ENCODE data around the gene PLAC8L1.
"Not testable (repeated sequence)": the region's sequence is repeated elsewhere in the genome, so short reads cannot be mapped to it uniquely, and the experiment has no call there.

Gene PLAC8L1

GRCh38 chr5:146105477-146105876 is at the start of gene PLAC8L1:
PLAC8L1 (minus strand) TSS chr5:146105577; CDS start chr5:146104311, 1,266 bp downstream.
- DNase-seq: no peak

- DNase-seq: no peak
Observed at GRCh38 chr5:146151970-146152369, 46.6 kb upstream of the PLAC8L1 start.

GRCh38 chr5:146137967-146138403 is 32.6 kb upstream of the PLAC8L1 start:
- no peak for DNase-seq

GRCh38 chr5:146130440-146131045 is 25.2 kb upstream of the PLAC8L1 start:
- peak; percentile 20 for DNase-seq

GRCh38 chr5:146126068-146126467 is 20.7 kb upstream of the PLAC8L1 start:
- no peak for DNase-seq

- DNase-seq: no peak
Observed at GRCh38 chr5:146124580-146124979, 19.2 kb upstream of the PLAC8L1 start.

DNA sequence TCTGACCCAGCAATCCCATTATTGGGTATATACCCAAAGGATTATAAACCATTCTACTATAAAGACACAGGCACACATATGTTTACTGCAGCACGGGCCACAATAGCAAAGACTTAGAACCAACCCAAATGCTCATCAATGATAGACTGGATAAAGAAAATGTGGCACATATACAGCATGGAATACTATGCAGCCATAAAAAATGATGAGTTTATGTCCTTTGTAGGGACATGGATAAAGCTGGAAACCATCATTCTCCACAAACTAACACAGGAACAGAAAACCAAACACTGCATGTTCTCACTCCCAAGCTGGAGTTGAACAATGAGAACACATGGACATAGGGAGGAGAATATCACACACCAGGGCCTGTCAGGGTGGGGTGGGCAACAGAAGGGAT is 16.1 kb upstream of the PLAC8L1 start:
- DNase-seq: not testable (repeated sequence)

DNA sequence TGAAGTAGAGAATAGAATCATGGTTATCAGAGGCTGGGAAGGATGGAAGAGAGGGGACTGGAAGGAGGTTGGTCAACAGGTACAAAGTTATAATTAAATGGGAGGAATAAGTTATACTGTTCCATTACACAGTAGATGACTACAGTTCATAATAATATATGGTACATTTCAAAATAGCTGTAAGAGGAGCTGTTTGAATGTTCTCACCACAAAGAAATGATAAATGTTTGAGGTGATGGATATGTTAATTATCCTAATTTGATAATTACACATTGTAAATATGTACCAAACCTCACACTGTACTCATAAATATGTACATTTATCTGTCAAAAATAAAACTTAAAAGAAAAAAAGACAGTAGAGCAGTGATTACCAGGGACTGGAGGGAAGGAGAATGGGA is 12.9 kb upstream of the PLAC8L1 start:
- DNase-seq: no peak

GRCh38 chr5:146117216-146117615 is 11.8 kb upstream of the PLAC8L1 start:
- DNase-seq: not testable (repeated sequence)

- no peak for DNase-seq
Observed at GRCh38 chr5:146116361-146116760, 11.0 kb upstream of the PLAC8L1 start.

DNA sequence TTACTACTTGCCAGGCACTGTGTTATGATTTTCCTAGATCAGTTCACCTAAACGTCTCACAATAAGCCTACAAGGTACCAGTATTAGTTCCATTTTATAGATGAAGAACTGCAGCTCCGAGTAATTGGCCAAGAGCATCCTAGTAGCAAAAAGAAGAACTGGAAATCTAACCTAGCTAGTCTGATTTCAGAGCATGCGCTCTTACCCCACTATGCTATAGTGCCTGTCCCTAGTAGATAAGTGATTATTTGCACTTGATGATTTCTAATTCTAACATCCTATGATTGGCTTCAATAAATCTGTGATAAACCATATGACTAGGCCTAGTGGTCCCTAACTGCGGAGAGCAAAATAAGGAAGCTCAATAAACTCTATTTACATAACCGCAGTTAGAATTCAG is 7.1 kb upstream of the PLAC8L1 start:
- DNase-seq: no peak

GRCh38 chr5:146111409-146111808 is 6.0 kb upstream of the PLAC8L1 start:
- DNase-seq: no peak

DNA sequence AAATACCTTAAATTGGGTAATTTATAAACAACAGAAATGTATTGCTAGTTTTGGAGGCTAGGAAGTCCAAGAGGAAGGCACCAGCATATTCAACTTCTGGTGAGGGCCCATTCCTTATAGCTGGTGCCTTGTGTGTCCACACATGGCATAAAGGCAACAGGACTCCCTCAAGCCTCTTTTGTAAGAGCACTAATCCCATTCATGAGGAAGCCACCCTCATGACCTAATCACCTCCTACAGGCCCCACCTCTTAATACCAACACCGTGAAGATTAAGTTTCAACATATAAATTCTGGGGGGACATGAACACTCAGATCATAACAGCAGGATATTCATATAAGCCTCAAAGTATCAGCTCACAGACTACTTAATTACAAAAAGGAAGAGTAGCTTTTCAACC is 4.0 kb upstream of the PLAC8L1 start:
- DNase-seq: no peak

GRCh38 chr5:146108870-146109269 is 3.5 kb upstream of the PLAC8L1 start:
- not testable (repeated sequence) for DNase-seq

DNA sequence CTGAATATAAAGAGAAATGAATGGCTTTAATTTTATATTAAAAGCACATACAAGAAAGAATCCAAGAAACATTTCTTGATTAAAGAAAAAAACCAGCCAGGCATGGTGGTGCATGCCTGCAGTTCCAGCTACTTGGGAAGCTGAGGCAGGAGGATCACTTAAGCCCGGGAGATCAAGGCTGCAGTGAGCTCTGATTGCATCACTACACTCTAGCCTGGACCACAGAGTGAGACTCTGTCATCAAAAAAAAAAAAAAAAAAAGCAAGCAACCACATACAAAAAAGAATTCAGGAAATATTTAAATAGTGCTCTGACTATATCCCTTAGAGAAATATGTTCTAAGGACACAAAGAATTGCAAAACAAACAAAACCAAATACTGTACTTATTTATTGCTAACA is 2.5 kb upstream of the PLAC8L1 start:
- no peak for DNase-seq

GRCh38 chr5:146103594-146103993 is 1.8 kb downstream of the PLAC8L1 start:
- no peak for DNase-seq

DNA sequence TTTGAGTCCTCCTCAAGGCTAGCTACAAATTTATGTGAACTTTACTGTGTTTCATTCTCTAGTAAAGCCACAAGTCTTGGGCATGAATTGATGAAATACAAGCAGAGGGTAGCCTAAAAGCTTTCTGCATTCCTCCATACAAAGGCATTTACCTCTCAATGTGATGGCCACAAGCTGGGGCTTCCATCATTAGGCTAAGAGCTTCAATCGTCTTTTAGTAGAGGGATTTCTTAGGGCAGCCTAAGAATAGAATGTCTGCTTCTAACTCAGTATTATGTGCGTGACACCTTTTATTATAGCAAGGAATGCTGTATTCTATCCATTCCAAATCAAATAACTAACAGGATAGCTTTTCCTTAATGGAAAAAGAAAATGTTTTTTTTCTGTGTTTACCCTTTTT is 3.7 kb downstream of the PLAC8L1 start:
- DNase-seq: no peak

DNA sequence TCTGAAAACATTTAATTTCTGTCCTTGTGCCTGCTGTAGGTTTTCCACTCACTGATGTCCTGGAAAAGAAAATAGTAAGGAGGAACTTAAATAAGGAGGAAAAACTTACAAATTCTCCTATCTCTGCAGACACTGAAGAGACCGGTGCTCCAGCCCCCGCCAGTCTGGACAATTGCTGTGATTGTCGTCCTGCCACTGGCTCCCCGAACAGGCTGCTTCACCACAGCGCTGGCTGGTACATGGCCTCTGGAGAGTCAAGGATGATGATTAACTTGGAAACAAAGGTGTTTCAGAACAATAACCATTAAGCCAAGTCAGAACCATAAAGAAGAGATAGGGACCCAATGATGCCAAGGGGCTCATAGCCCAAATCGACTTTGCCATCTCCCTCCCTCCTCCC is 7.3 kb downstream of the PLAC8L1 start:
- DNase-seq: no peak

- DNase-seq: no peak
Observed at GRCh38 chr5:146091881-146092280, 13.5 kb downstream of the PLAC8L1 start.

GRCh38 chr5:146089287-146089686 is 16.1 kb downstream of the PLAC8L1 start:
- no peak for DNase-seq

GRCh38 chr5:146088098-146088497 is 17.3 kb downstream of the PLAC8L1 start:
- no peak for DNase-seq

GRCh38 chr5:146084376-146084775 is 21.0 kb downstream of the PLAC8L1 start:
- no peak for DNase-seq

DNA sequence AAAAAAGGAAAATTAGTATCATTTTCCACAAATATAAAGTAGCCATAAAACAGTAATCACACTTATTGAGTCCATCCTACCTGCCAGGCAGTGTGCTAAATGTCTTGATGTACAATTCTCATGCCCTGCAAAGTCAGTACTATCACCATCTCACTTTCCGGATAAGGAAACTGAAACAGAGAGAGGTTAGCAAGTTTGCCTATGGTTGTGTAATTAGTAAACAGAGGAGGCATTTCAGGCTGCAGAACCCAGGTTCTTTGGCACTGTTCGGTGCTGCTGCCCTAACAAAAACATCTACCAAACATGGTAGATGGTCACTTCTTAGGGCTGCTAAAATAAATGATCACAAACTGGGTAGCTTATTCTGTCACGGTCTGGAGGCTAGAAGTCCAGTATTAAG is 22.6 kb downstream of the PLAC8L1 start:
- peak; percentile 61 for DNase-seq

DNA sequence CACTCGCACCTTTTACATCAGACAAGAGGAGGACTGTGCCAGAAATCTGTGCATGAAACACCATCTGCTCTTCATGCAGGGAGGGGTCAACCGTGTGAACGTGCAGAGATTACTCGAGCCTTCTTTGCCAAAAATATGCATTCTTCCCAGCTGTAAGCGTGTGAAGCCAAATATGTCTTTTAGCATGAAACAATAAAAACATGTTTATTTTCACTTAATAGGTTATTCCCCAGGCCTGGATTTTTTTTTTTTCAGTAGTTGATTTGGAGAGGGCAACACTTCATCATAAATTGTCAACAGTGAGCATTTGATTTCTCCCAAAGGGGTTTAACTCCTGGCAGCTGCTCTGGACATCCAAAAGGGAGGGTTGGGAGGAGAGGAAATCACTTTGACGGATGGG is 23.8 kb downstream of the PLAC8L1 start:
- no peak for DNase-seq

GRCh38 chr5:146079695-146080373 is 25.5 kb downstream of the PLAC8L1 start:
- DNase-seq: peak; percentile 59
